ENCODE results near the gene EDIL3.

DNA sequence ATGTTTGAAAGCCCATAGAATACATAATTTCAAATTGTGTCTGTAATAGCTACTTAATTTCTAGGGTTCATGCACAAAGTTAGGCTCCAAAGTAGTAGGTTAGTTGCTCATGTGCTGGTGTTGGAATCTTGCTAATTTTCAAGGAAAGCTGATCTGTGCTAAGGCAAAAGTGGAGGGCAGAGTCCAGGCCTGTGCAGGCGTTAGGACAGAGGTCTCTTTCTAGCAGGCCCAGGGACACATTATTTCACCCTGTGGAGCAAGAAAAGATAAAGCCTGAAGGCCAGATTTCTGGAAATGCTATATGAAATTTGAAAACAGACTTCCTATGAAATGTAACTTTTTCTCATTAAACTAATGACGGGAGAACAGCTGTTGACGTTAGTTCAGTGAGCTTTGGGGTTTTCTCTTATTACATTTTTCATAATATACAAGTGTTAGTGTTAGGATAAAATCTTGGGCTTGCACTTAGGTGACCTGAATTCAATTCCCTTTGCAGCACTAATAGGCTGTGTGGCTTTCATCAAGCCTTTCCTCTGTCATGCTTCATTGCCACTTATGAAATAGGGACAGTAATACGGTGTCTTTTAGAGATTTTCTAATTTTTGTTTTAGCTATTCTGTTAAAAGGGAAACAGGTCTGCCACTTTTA, 467.3 kb downstream of the EDIL3 start:
- TF ChIP-seq POLR2A (IDR thresholded peaks at IDR 0.05): no peak
- TF ChIP-seq, protein P1, sequence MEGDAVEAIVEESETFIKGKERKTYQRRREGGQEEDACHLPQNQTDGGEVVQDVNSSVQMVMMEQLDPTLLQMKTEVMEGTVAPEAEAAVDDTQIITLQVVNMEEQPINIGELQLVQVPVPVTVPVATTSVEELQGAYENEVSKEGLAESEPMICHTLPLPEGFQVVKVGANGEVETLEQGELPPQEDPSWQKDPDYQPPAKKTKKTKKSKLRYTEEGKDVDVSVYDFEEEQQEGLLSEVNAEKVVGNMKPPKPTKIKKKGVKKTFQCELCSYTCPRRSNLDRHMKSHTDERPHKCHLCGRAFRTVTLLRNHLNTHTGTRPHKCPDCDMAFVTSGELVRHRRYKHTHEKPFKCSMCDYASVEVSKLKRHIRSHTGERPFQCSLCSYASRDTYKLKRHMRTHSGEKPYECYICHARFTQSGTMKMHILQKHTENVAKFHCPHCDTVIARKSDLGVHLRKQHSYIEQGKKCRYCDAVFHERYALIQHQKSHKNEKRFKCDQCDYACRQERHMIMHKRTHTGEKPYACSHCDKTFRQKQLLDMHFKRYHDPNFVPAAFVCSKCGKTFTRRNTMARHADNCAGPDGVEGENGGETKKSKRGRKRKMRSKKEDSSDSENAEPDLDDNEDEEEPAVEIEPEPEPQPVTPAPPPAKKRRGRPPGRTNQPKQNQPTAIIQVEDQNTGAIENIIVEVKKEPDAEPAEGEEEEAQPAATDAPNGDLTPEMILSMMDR (IDR thresholded peaks at IDR 0.05): no peak
- no peak for TF ChIP-seq EP300 (IDR thresholded peaks at IDR 0.05; ENCODE audit: low read depth)
